ENCODE data around the gene LURAP1L.

The LURAP1L gene

DNA sequence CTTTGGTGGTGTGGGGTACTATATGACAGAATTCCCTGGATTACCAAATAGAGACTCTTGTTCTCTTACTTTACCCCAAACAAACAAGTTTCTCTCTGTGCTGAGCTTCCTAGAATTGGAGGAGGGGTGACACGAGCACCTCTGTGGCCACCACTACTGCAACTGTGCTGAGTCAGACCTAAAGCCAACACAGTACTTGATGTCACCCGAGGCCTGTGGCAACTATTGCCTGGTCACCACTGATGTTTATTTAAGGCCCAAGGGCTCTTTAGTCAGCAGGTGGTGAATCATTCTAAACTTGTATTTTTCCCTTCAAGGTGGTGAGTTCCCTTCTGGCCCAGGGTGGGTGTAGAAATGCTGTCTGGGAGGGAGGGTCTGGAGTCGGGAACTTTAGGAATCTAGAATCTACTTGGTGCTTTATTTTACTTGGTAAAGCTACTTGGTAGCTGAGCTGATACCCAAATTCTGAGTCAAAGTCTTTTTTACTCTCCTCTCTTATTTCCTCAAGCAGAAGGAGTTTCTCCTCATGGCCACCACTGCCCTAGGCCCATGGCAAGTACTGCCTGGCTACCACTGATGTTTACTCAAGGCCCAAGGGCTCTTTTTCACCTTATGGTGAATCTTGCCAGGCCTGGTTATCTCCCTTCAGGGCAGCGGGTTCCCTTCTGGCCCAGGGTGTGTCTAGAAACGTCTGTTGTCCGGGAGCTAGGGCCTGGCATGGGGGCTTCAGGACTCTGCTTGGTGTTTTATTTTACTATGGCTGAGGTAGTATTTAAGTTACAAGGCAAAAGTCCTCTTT lies 9.8 kb downstream of the LURAP1L start:
- TF ChIP-seq, protein P1, sequence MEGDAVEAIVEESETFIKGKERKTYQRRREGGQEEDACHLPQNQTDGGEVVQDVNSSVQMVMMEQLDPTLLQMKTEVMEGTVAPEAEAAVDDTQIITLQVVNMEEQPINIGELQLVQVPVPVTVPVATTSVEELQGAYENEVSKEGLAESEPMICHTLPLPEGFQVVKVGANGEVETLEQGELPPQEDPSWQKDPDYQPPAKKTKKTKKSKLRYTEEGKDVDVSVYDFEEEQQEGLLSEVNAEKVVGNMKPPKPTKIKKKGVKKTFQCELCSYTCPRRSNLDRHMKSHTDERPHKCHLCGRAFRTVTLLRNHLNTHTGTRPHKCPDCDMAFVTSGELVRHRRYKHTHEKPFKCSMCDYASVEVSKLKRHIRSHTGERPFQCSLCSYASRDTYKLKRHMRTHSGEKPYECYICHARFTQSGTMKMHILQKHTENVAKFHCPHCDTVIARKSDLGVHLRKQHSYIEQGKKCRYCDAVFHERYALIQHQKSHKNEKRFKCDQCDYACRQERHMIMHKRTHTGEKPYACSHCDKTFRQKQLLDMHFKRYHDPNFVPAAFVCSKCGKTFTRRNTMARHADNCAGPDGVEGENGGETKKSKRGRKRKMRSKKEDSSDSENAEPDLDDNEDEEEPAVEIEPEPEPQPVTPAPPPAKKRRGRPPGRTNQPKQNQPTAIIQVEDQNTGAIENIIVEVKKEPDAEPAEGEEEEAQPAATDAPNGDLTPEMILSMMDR (IDR thresholded peaks at IDR 0.05; ENCODE audit: control insufficient read depth, extremely low read depth, insufficient read depth): no peak
- DNase-seq (ENCODE audit: low read depth): no peak
- no peak overlapping the region for H3K4me3 ChIP-seq (ENCODE audit: low read depth, low read length)

DNA sequence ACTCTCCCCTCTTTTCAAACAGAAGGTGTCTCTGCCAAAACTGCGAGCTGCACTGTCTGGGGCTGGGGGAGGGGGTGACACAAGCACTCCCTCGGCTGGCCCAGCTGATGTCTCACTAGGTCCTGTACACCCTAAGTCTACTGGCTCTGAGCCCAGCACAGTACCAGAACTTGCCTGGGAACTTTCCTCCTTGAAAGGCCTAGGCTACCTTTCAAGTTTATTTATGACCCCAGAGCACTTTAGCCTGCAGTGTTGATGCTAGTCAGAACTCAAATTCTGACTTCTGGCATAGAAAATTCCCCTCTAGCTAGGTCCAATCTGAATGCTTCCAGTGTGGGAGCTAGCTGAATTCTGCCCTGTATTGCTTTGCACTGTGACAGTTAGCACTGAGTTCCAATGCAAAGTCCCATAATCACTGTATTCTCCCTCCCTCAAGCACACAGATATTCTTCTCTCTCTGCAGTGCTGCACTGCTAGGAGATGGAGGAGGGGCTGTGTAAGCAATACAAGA lies 10.5 kb downstream of the LURAP1L start:
- H3K4me3 ChIP-seq (ENCODE audit: low read depth, low read length): no peak overlapping the region
- TF ChIP-seq, protein P1 (IDR thresholded peaks at IDR 0.05; ENCODE audit: control insufficient read depth, extremely low read depth, insufficient read depth): no peak

DNA sequence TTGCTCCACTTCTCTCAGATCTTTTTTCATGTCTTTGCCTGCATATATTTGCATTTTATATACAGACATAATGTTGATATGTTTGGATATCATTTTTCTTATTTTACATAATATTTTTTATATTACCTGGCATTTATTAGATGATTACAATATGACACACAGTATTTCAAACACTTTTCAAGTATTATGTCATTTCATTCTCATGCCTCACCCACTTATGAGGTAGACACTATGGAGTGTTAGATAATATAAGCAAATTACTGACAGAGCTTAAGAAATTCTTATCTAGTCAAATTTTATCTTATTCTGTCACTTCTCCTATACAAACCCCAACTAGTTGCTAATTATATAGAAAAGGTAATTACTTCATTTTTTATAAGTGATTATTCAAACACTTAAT lies 11.1 kb downstream of the LURAP1L start:
- DNase-seq (ENCODE audit: low read depth): no peak
- H3K4me3 ChIP-seq (ENCODE audit: low read depth, low read length): no peak overlapping the region

More for the DNA sequence above, 10.5 kb downstream of the LURAP1L start:
- DNase-seq (ENCODE audit: low read depth): no peak

DNA sequence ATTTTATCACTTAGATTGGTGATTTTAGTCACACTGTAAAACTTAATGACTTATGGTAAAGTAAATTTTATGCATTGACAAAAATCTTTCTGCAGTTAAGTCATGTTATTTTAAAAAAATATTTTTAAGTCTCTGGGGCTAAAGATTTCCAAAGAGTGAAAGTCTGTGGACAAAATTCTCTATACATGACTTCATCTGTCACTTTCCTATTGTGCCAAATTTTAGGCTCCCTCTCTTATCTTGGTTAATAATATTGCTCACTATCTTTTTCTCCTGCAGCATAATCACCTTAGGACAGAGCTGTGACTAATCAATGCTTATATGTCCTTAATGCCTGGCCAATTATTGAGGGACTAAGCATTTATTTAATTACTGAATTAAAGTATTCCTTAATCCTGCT lies 15.2 kb downstream of the LURAP1L start:
- TF ChIP-seq, protein P1 (IDR thresholded peaks at IDR 0.05; ENCODE audit: control insufficient read depth, extremely low read depth, insufficient read depth): no peak
- no peak overlapping the region for H3K4me3 ChIP-seq (ENCODE audit: low read depth, low read length)

More for the DNA sequence above, 11.1 kb downstream of the LURAP1L start:
- TF ChIP-seq, protein P1 (IDR thresholded peaks at IDR 0.05; ENCODE audit: control insufficient read depth, extremely low read depth, insufficient read depth): no peak

DNA sequence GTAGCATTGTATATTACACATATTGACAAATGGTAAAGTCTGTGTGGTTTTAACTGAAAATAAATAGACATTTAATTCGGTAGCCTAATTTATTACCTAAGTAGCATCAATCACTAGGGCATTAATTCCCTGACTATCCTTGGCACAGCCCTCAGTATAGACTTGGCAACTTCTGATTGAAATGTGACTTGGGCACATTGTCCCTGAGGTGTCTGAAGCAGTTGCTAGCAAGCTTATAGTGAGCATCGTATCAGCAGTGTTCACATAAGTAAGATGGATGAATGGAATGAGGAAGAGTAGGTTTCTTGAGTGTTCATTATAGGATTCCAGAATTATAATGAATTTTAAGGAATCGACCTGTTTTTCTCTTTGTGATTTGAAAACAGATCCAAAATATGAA lies 16.1 kb downstream of the LURAP1L start:
- no peak overlapping the region for H3K4me3 ChIP-seq (ENCODE audit: low read depth, low read length)
- DNase-seq (ENCODE audit: low read depth): no peak
- TF ChIP-seq, protein P1 (IDR thresholded peaks at IDR 0.05; ENCODE audit: control insufficient read depth, extremely low read depth, insufficient read depth): no peak

More for the DNA sequence above, 15.2 kb downstream of the LURAP1L start:
- DNase-seq (ENCODE audit: low read depth): no peak

DNA sequence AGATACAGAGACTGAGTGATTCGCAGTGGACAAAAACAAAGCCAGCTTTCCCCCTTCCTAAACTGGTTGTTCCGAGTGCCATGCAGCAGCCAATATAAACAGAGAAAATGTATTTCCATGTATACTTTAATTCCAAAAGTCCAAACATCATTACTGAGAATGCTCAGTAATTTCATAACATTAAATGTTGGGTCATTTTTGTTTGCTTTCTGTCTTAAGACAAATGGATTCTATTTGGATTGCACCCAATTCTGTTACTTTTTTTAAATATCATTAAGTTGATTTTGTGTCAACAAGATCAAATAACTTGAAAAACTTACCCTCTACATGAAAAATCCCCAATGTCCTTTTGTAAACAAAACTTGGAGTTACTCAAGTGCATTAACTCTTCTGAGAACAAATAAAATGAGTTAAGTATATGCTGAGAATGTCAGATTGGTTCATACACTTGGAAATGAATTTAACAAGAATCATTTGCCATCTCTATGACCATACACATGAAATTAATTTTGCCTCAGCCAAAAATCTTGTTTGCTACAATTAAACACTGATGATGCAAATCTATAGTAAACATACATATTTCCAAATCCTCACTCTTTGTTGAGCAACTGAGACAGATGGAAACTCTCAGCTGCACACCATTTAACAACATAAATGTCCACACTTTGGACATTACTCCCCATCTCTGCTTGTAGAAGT lies 19.4 kb downstream of the LURAP1L start:
- TF ChIP-seq, protein P1 (IDR thresholded peaks at IDR 0.05; ENCODE audit: control insufficient read depth, extremely low read depth, insufficient read depth): no peak
- peak; percentile 63 for DNase-seq (ENCODE audit: low read depth)
- no peak overlapping the region for H3K4me3 ChIP-seq (ENCODE audit: low read depth, low read length)
